ENCODE measurements around the gene SRXN1.

The SRXN1 gene

GRCh38 chr20:607476-607875, 45.5 kb downstream of the SRXN1 start:
- no peak for ATAC-seq (ENCODE audit: insufficient read depth, low read depth)
- no peaks in the 10 kb centered on the region for H3K79me2 ChIP-seq (ENCODE audit: insufficient read depth, low read length)

GRCh38 chr20:605237-605636, 47.8 kb downstream of the SRXN1 start:
- H3K4me3 ChIP-seq (ENCODE audit: low read depth in 1 of 2, low read length in 2 of 2), result no peak overlapping the region
- no peaks in the 10 kb centered on the region for H3K4me1 ChIP-seq (ENCODE audit: insufficient read depth, low read length)
- TF ChIP-seq CTCF (IDR thresholded peaks at IDR 0.05; ENCODE audit: borderline replicate concordance, extremely low read depth, low read length, poor library complexity, severe bottlenecking), result no peak
- no peak for TF ChIP-seq EZH2 (IDR thresholded peaks at IDR 0.05; ENCODE audit: borderline replicate concordance, low read depth, low read length, severe bottlenecking)
- DNase-seq, result no peak
- no peaks in the 10 kb centered on the region for H3K27me3 ChIP-seq (ENCODE audit: insufficient read depth, low read length, poor library complexity)
- H4K20me1 ChIP-seq (ENCODE audit: insufficient read depth, low read length), result peaks cover 9% of the 10 kb centered on the region; the same call in 1 of the 2 replicates
- 0 out of 2 replicates have a peak overlapping the region, but pooled peaks have one; percentile 14 for H2AFZ ChIP-seq (ENCODE audit: low read depth, low read length)
- no peaks in the 10 kb centered on the region for H3K79me2 ChIP-seq (ENCODE audit: insufficient read depth, low read length)
- no peak overlapping the region for H3K27ac ChIP-seq (ENCODE audit: low read length)
- ATAC-seq (ENCODE audit: insufficient read depth, low read depth), result no peak
- H3K36me3 ChIP-seq (ENCODE audit: insufficient read depth, low read length), result no peaks in the 10 kb centered on the region
- no peaks in the 10 kb centered on the region for H3K9me3 ChIP-seq (ENCODE audit: insufficient read depth, low read length, severe bottlenecking)
- H3K9ac ChIP-seq (ENCODE audit: low read depth, low read length), result no peak overlapping the region
- no peak overlapping the region for H3K4me2 ChIP-seq (ENCODE audit: insufficient read depth, low read length)

More at GRCh38 chr20:607476-607875, 45.5 kb downstream of the SRXN1 start:
- Histone ChIP-seq H3K4me3 (ENCODE audit: low read depth in 1 of 2, low read length in 2 of 2) (no peak overlapping the region), H3K36me3 (ENCODE audit: insufficient read depth, low read length) (no peaks in the 10 kb centered on the region), H2AFZ (ENCODE audit: low read depth, low read length) (no peak overlapping the region), H3K27ac (ENCODE audit: low read length) (no peak overlapping the region), H4K20me1 (ENCODE audit: insufficient read depth, low read length) (peaks cover 9% of the 10 kb centered on the region), H3K27me3 (ENCODE audit: insufficient read depth, low read length, poor library complexity) (peaks cover 12% of the 10 kb centered on the region), H3K9ac (ENCODE audit: low read depth, low read length) (no peak overlapping the region), H3K9me3 (ENCODE audit: insufficient read depth, low read length, severe bottlenecking) (no peaks in the 10 kb centered on the region), H3K4me2 (ENCODE audit: insufficient read depth, low read length) (no peak overlapping the region), H3K4me1 (ENCODE audit: insufficient read depth, low read length) (no peaks in the 10 kb centered on the region)
- no peak for DNase-seq
- TF ChIP-seq EZH2 (IDR thresholded peaks at IDR 0.05; ENCODE audit: borderline replicate concordance, low read depth, low read length, severe bottlenecking), result no peak
- no peak for TF ChIP-seq CTCF (IDR thresholded peaks at IDR 0.05; ENCODE audit: borderline replicate concordance, extremely low read depth, low read length, poor library complexity, severe bottlenecking)

DNA sequence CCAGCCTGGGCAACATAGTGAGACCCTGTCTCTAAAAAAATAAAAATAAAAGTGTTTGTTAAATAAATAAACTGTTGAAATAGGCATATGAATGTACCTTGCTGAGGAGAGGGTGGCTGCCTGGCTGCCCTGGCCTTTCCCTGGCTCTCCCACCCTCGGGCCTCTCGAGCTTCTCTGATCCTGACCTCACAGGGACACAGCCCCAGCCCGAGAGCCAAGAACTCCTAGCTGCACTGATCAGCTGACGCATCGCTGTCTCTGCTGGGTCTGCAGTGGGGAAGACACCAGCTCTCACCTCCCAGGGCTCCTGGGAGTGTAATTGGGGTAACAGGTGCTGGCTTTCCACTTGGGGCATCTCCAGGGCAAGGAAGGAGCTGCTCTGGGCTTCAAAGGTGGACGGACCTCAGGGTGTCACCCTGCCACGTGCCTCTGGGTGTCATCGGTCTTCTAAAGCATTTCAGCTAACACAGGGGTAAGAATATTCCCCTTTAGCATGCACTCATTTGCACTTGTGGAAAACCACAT, 49.8 kb downstream of the SRXN1 start:
- H3K4me3 ChIP-seq (ENCODE audit: low read depth in 1 of 2, low read length in 2 of 2), result no peak overlapping the region
- H3K79me2 ChIP-seq (ENCODE audit: insufficient read depth, low read length), result no peaks in the 10 kb centered on the region
- H3K36me3 ChIP-seq (ENCODE audit: insufficient read depth, low read length), result no peaks in the 10 kb centered on the region
- no peak overlapping the region for H3K9ac ChIP-seq (ENCODE audit: low read depth, low read length)
- ATAC-seq (ENCODE audit: insufficient read depth, low read depth) (no peak), DNase-seq (no peak)
- TF ChIP-seq EZH2 (IDR thresholded peaks at IDR 0.05; ENCODE audit: borderline replicate concordance, low read depth, low read length, severe bottlenecking), result no peak
- TF ChIP-seq CTCF (IDR thresholded peaks at IDR 0.05; ENCODE audit: borderline replicate concordance, extremely low read depth, low read length, poor library complexity, severe bottlenecking), result peak; percentile 17
- no peaks in the 10 kb centered on the region for H3K27me3 ChIP-seq (ENCODE audit: insufficient read depth, low read length, poor library complexity)
- H3K9me3 ChIP-seq (ENCODE audit: insufficient read depth, low read length, severe bottlenecking), result no peaks in the 10 kb centered on the region
- no peaks in the 10 kb centered on the region for H3K4me1 ChIP-seq (ENCODE audit: insufficient read depth, low read length)
- H4K20me1 ChIP-seq (ENCODE audit: insufficient read depth, low read length), result peaks cover 5% of the 10 kb centered on the region; the same call in 1 of the 2 replicates
- no peak overlapping the region for H2AFZ ChIP-seq (ENCODE audit: low read depth, low read length)
- H3K4me2 ChIP-seq (ENCODE audit: insufficient read depth, low read length), result no peak overlapping the region
- H3K27ac ChIP-seq (ENCODE audit: low read length), result no peak overlapping the region
